HepG2 (cell line): ENCODE results near the gene NCOA4. TPM values are rescaled to one million over a fixed set of nuclear protein-coding genes. Genes with fewer than 3 reads are reported as not detected.

Experiments used
- ATF2 ChIP-seq: sonication (generic); formaldehyde crosslinking; IDR thresholded peaks from 2 replicates; pipeline ENCODE4 v1.4.0; 2020; ENCODE audit warnings: missing genetic modification reagents
- HOXA3 ChIP-seq: sonication (generic); formaldehyde crosslinking; IDR thresholded peaks from 2 replicates; pipeline ENCODE4 v1.5.0; 2020; ENCODE audit warnings: missing genetic modification reagents
- KLF12 ChIP-seq: sonication (generic); formaldehyde crosslinking; IDR thresholded peaks from 2 replicates; pipeline ENCODE4 v1.4.0; 2020; ENCODE audit warnings: missing genetic modification reagents, borderline replicate concordance
- MIXL1 ChIP-seq: IDR thresholded peaks from 2 replicates; pipeline ENCODE4 v1.6.1; 2016
- RARA ChIP-seq: IDR thresholded peaks from 2 replicates; pipeline ENCODE4 v1.6.1; 2016; ENCODE audit warnings: missing genetic modification reagents, missing compliant biosample characterization
- ZBTB39 ChIP-seq: sonication (generic); formaldehyde crosslinking; IDR thresholded peaks from 2 replicates; pipeline ENCODE4 v1.5.0; 2020; ENCODE audit warnings: missing genetic modification reagents
- ZNF503 ChIP-seq: sonication (generic); formaldehyde crosslinking; IDR thresholded peaks from 2 replicates; pipeline ENCODE4 v1.4.0; 2020; ENCODE audit warnings: missing genetic modification reagents
- polyA plus RNA-seq, 8 experiments: library from polyadenylated mRNA; depleted of rRNA in 3 of 8; stranded (reverse) in 7 of 8; unstranded in 1 of 8; fragments of >200 nt; fragmentation: Illumina TruSeq in 4 of 8; extraction: Trizol in 4 of 8; gene quantifications; 2 replicates each; pipeline versions ENCODE4 v1.2.1 to v1.2.3, GENCODE V29; 2011 to 2016; ENCODE audit warnings: low read depth in 4 of 8, missing spikeins in 1 of 8, mixed read lengths in 1 of 8; ENCODE audit not compliant: insufficient read depth in 1 of 8
- total RNA-seq, 5 experiments: library from RNA; depleted of rRNA; stranded (reverse); fragments of >200 nt; fragmentation: Illumina TruSeq; extraction: Trizol; gene quantifications; 2 replicates each; pipeline ENCODE4 v1.2.3, GENCODE V29; 2016; ENCODE audit warnings: low read depth in 1 of 5

NCOA4 gene
- total and polyA plus RNA-seq, 2 of the 13 experiments (the other 11 are each of a cell fraction or from before 2014, with no cell fraction given): 306 to 400 TPM

GRCh38 chr10:46002189-46002687 is 28.2 kb downstream of the NCOA4 start (continued):
- TF ChIP-seq ATF2 (peak; percentile 48; the same call in 1 of the 2 replicates), HOXA3 (CRISPR knock-in tag) (peak; percentile 23; the same call in 1 of the 2 replicates), KLF12 (CRISPR knock-in tag) (peak; percentile 53; the same call in 1 of the 2 replicates), ZBTB39 (peak; percentile 72; the same call in 1 of the 2 replicates), RARA (CRISPR knock-in tag) (peak; percentile 47; the same call in 1 of the 2 replicates), MIXL1 (CRISPR knock-in tag) (peak; percentile 60; the same call in 1 of the 2 replicates), ZNF503 (CRISPR knock-in tag) (peak; percentile 56; the same call in 1 of the 2 replicates)
